ENCODE results near the gene XYLT1.
"Not testable (repeated sequence)": the region's sequence is repeated elsewhere in the genome, so short reads cannot be mapped to it uniquely, and the experiment has no call there.

The XYLT1 gene

DNA sequence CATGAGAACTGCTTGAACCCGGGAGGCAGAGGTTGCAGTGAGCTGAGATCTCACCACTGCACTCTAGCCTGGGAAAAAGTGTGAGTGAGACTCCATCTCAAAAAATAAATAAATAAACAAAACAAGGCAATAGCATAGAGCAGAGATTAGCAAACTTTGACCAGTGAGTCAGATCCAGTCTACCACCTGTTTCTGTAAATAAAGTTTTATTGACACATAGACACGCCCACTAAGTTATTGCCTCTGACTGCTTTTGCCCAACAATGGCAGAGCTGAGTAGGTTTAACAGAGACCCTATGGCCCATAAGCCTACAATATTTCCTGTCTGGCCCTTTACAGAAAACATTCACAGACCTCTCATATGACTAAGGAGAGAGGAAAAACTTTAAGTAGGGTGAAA lies 44.3 kb downstream of the XYLT1 start:
- DNase-seq (ENCODE audit: low spot score), result no peak

DNA sequence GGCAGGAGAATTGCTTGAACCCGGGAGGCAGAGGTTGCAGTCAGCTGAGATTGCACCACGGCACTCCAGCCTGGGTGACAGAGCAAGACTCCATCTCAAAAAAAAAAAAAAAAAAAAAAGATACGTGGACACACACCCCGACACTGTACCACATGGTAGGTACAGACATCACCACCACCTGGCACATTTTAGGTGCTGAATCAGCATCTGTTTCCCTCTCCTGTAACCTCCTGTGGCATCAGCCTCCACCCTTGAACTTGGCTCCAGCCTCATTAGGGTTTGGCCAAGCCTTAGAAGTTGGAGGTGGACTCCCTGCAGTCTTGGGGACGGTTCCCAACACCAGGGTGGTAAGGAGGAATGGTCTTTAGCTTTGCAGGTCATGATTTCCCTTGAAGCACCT lies 46.0 kb downstream of the XYLT1 start:
- DNase-seq (ENCODE audit: low spot score), result no peak

DNA sequence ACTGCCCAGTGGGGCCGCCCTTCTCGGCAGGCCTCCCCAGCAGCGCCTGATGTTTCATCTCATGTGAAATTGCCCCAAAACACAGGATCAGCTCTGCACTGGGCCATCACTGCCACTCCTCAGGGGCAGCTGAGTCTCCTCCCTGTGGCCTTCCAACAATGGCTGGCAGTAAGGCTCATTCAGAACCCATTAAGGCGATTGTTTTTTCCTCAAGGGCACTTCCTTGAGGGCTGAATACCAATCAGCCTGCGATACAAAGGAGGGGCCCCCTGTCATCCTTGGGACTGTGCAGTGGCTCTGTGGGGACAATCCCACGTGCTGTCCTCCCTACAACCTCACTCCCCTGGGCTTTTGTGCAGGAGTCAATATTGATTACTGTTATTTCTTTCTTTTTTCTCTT lies 47.5 kb downstream of the XYLT1 start:
- DNase-seq (ENCODE audit: low spot score), result no peak

- no peak for DNase-seq (ENCODE audit: low spot score)
Observed at GRCh38 chr16:17420816-17421215, 49.9 kb downstream of the XYLT1 start.

GRCh38 chr16:17419266-17419665 lies 51.5 kb downstream of the XYLT1 start:
- no peak for DNase-seq (ENCODE audit: low spot score)

DNA sequence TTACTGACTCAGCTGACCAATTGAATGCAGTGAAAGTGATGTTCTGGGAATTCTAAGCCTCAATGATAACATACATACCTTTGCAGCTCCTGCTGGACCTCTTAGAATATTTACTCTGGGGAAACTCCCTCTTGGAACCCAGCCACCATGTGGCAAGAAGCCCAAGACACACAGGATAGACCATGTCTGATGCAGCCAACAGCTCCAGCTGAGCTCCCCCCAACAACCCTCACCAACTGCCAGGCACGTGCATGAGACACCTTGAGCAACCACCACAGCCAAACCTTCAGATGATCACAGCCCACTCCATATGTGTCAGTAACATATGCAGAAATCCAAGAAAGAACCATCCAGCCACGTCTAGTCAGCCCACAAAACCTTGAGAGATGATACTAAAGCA lies 53.0 kb downstream of the XYLT1 start:
- DNase-seq (ENCODE audit: low spot score), result no peak

- peak; percentile 69 for DNase-seq (ENCODE audit: low spot score)
Observed at GRCh38 chr16:17416461-17417311, 54.1 kb downstream of the XYLT1 start.

DNA sequence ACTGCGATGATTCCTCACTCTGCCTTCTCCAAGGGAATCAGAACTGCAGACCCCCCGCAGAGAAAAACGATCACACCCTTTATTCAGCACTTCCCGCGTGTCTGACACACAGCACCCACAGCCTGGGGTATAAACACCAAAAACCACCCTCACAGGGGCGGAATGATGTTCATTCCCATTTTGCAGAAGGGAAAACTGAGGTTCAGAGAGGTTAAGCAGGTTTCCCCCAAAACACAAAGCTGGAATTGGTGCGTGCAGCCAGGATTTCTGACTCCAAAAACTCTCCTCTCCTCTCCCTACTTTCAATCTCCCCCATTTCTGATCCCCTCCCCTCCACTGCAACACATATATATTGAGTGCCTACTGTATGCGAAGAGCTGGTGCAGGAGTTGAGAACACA lies 55.8 kb downstream of the XYLT1 start:
- no peak for DNase-seq (ENCODE audit: low spot score)

DNA sequence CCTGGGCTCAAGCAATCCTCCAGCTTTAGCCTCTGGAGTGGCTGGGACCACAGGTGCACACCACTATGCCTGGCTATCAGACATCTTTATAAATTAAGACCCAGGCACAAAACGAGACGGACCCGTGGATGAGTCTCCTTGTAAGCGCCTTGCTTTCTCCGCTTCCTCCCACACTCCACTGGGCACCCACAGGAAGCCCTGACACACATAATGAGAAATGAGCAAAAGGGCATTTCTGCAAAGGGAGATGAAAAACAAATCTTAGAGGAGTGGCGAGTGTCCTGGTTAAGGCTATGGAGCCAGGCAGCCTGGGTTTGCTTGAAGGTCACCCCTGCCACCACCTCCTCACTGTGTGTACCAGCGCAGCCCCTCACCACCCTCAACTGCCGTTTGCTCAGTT lies 56.3 kb downstream of the XYLT1 start:
- peak; percentile 14 for DNase-seq (ENCODE audit: low spot score)

GRCh38 chr16:17413508-17413907 lies 57.3 kb downstream of the XYLT1 start:
- DNase-seq (ENCODE audit: low spot score), result no peak

DNA sequence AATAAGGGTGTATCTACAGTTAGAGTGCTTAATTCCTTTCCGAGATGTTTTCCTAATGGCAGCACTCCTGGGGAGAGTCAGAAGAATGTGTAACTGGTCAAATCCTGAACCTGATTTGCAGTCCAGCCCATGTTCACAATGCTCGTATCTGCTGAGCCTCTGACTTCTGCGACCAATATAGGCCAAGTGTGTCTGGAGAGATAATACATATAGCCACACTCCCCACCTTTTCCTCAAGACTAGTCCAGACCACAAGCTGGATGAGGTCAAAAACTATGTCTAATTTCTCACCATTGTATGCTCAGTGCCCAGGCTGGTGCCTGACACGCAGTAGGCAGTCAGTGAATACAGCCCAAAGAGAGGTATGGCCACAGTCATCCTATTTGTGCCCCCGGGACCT lies 58.0 kb downstream of the XYLT1 start:
- no peak for DNase-seq (ENCODE audit: low spot score)

DNA sequence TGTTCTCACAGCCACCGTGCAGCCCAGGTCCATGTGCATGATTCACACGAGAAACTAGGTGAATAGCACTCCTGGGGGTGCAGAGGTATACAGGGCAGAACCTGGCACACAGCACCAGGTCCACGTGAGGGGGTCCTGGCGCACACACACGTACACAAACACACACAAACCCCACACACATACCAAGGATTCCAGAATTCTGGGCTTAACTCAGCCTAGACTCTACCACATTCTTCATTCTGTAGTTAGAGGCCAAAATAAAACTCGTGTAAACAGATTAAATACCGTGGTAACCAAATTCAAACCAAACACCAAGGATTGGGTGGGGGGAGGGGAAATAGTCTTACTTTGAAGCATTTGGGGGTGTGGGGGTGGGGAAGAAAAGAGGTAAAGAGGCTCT lies 58.5 kb downstream of the XYLT1 start:
- no peak for DNase-seq (ENCODE audit: low spot score)

GRCh38 chr16:17411263-17411662 lies 59.5 kb downstream of the XYLT1 start:
- no peak for DNase-seq (ENCODE audit: low spot score)

GRCh38 chr16:17410316-17410715 lies 60.4 kb downstream of the XYLT1 start:
- DNase-seq (ENCODE audit: low spot score), result not testable (repeated sequence)

- no peak for DNase-seq (ENCODE audit: low spot score)
Observed at GRCh38 chr16:17409894-17410293, 60.9 kb downstream of the XYLT1 start.

DNA sequence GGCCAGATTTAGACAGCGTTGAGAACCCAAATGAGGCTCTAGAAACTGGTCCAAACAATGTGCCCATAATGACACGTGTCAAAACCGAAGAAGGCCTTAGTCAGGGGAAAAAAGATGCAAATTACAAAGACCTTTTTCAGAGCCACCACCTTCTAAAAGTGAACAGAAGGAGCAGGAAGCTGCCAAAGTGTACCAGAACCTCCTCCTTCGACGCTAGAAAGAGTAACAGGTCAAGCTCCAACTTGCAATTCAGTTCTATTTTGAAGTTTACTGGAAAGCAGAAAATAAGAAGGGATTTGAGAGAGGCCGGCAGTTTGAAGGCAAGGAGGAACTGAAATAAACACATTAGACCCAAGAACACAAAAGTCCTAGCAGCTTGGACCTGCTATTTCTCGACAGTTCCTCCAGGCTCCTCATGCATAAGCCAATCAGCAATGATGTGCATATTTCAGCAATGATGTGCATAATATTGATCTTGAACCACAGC lies 61.8 kb downstream of the XYLT1 start:
- no peak for DNase-seq (ENCODE audit: low spot score)

DNA sequence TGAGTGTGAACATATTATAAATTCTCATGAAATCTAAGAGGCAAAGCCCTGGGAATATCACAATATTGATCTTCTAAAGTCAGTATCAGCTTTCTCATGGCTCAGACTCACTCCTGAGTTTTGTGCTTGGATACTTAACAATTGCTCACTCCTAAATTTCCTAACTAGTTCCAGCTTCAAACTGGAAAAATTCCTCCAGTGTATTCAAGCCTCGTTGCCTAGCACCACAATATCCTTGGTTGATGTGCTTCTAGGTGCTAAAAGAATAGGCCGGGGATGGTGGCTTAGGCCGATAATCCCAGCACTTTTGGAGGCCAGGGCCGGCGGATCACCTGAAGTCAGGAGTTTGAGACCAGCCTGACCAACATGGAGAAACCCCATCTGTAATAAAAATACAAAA lies 62.5 kb downstream of the XYLT1 start:
- DNase-seq (ENCODE audit: low spot score), result no peak

GRCh38 chr16:17407321-17407720 lies 63.4 kb downstream of the XYLT1 start:
- no peak for DNase-seq (ENCODE audit: low spot score)

- no peak for DNase-seq (ENCODE audit: low spot score)
Observed at GRCh38 chr16:17404941-17405689, 65.6 kb downstream of the XYLT1 start.

- DNase-seq (ENCODE audit: low spot score), result no peak
Observed at GRCh38 chr16:17403859-17404545, 66.8 kb downstream of the XYLT1 start.

DNA sequence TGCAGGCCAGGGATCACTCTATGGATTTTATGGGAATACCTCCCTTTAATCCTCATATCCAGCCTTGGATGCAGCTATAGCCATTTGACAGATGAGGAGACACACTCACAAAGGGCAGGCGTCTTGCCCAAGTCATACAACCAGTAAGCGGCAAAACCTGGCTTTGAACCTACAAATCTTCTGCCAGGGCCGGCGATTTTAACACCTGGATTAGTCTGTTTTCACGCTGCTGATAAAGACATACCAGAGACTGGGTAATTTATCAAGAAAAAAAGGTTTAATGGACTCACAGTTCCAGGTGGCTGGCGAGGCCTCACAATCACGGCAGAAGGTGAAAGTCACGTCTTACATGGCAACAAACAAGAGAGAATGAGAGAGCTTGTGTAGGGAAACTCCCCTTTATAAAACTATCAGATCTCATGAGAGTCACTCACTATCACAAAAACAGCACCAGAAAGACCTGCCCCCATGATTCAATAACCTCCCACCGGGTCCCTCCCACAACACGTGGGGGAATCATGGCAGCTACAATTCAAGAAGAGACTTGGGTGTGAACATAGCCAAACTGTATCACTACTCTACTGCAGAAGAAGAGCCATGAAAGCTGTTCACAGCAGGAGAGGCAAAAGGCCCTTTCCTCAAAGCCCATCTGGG lies 67.5 kb downstream of the XYLT1 start:
- DNase-seq (ENCODE audit: low spot score), result no peak

- DNase-seq (ENCODE audit: low spot score), result peak; percentile 17
Observed at GRCh38 chr16:17397499-17397891, 73.3 kb downstream of the XYLT1 start.

All from CD4-positive, alpha-beta T cell treated with Interleukin-6 at 100 ng/mL for 8 hours (primary cell).